Mesenchymal stem cell (in vitro differentiated cells and primary cell): ENCODE results near the gene NUP210.
"Not testable (repeated sequence)": the region's sequence is repeated elsewhere in the genome, so short reads cannot be mapped to it uniquely, and the experiment has no call there.

Experiments
- DNase-seq: peaks from one replicate; pipeline ENCODE4 v3.0.0-alpha.2; 2013
- H2AFZ ChIP-seq: one replicate; pipeline ENCODE4 v1.6.1; 2013; ENCODE audit warnings: low read depth, mild to moderate bottlenecking, control low read depth, inconsistent platforms, low read length, moderate library complexity
- H2AK5ac ChIP-seq: 2 replicates; pipeline ENCODE4 v1.6.1; 2013; ENCODE audit warnings: low read length, moderate library complexity, mild to moderate bottlenecking, inconsistent platforms; ENCODE audit not compliant: severe bottlenecking
- H2BK120ac ChIP-seq: one replicate; pipeline ENCODE4 v1.6.1; 2013; ENCODE audit warnings: low read depth, mild to moderate bottlenecking, inconsistent platforms, low read length, moderate library complexity
- H2BK12ac ChIP-seq, 2 experiments: one replicate each; pipeline ENCODE4 v1.6.1; 2013; ENCODE audit warnings: inconsistent platforms in 2 of 2, low read length in 2 of 2, mild to moderate bottlenecking in 2 of 2, moderate library complexity in 2 of 2, control low read depth in 1 of 2
- H2BK15ac ChIP-seq: one replicate; pipeline ENCODE4 v1.6.1; 2013; ENCODE audit warnings: mild to moderate bottlenecking, low read depth, inconsistent platforms; ENCODE audit not compliant: poor library complexity, severe bottlenecking
- H2BK5ac ChIP-seq: 2 replicates; pipeline ENCODE4 v1.6.1; 2013; ENCODE audit warnings: low read depth, mild to moderate bottlenecking, low read length, control low read depth, inconsistent platforms; ENCODE audit not compliant: poor library complexity, severe bottlenecking
- H3K14ac ChIP-seq, 2 experiments: one replicate each; pipeline ENCODE4 v1.6.1; 2013; ENCODE audit warnings: inconsistent platforms in 2 of 2, low read length in 2 of 2, control low read depth in 1 of 2, mild to moderate bottlenecking in 1 of 2, moderate library complexity in 1 of 2
- H3K18ac ChIP-seq, 2 experiments: one replicate each; pipeline ENCODE4 v1.6.1; 2013; ENCODE audit warnings: inconsistent platforms in 2 of 2, low read length in 2 of 2, control low read depth in 1 of 2, low read depth in 1 of 2, mild to moderate bottlenecking in 1 of 2
- H3K23ac ChIP-seq, 2 experiments: one replicate each; pipeline ENCODE4 v1.6.1; 2013; ENCODE audit warnings: inconsistent platforms in 2 of 2, low read length in 2 of 2, mild to moderate bottlenecking in 2 of 2, moderate library complexity in 2 of 2, control low read depth in 1 of 2
- H3K27ac ChIP-seq: 2 replicates; pipeline ENCODE4 v1.5.1; 2013; ENCODE audit warnings: mild to moderate bottlenecking, moderate library complexity, low read length, control low read depth, inconsistent platforms; ENCODE audit not compliant: poor library complexity, severe bottlenecking
- H3K27me3 ChIP-seq, 2 experiments: 2 replicates each; pipeline versions ENCODE4 v1.6.1 to v1.7.0; 2013; ENCODE audit warnings: low read length in 2 of 2, mild to moderate bottlenecking in 2 of 2, moderate library complexity in 2 of 2, control low read depth in 1 of 2, inconsistent platforms in 1 of 2; ENCODE audit not compliant: control insufficient read depth in 1 of 2, insufficient read depth in 1 of 2
- H3K36me3 ChIP-seq, 2 experiments: 2 replicates each; pipeline versions ENCODE4 v1.6.1 to v1.7.0; 2013; ENCODE audit warnings: low read length in 2 of 2, control low read depth in 1 of 2, inconsistent platforms in 1 of 2, low read depth in 1 of 2, mild to moderate bottlenecking in 1 of 2; ENCODE audit not compliant: insufficient read depth in 2 of 2, control insufficient read depth in 1 of 2
- H3K4ac ChIP-seq, 2 experiments: one replicate each; pipeline ENCODE4 v1.6.1; 2013; ENCODE audit warnings: inconsistent platforms in 2 of 2, low read length in 2 of 2, mild to moderate bottlenecking in 2 of 2, moderate library complexity in 2 of 2, control low read depth in 1 of 2, low read depth in 1 of 2
- H3K4me1 ChIP-seq: 2 replicates; pipeline ENCODE4 v1.6.1; 2013; ENCODE audit warnings: low read depth, low read length, control low read depth; ENCODE audit not compliant: control insufficient read depth, insufficient read depth
- H3K4me2 ChIP-seq: 2 replicates; pipeline ENCODE4 v1.6.1; 2013; ENCODE audit warnings: low read length, mild to moderate bottlenecking, inconsistent platforms; ENCODE audit not compliant: poor library complexity, severe bottlenecking
- H3K4me3 ChIP-seq, 2 experiments: 2 replicates each; pipeline versions ENCODE4 v1.5.1 to v1.7.0; 2013; ENCODE audit warnings: low read length in 2 of 2, mild to moderate bottlenecking in 2 of 2, control low read depth in 1 of 2, low read depth in 1 of 2; ENCODE audit not compliant: insufficient read depth in 1 of 2
- H3K79me1 ChIP-seq: replicated peaks from 2 replicates; pipeline ENCODE4 v1.6.1; 2013; ENCODE audit warnings: mild to moderate bottlenecking, control low read depth, low read length, inconsistent platforms; ENCODE audit not compliant: poor library complexity, severe bottlenecking
- H3K9ac ChIP-seq: 2 replicates; pipeline ENCODE4 v1.7.0; 2013; ENCODE audit warnings: mild to moderate bottlenecking, low read length, moderate library complexity
- H3K9me3 ChIP-seq: 2 replicates; pipeline ENCODE4 v1.7.0; 2013; ENCODE audit warnings: mild to moderate bottlenecking, low read length; ENCODE audit not compliant: control insufficient read depth
- H4K8ac ChIP-seq: one replicate; pipeline ENCODE4 v1.6.1; 2013; ENCODE audit warnings: inconsistent platforms, mild to moderate bottlenecking, low read length, moderate library complexity
- H4K91ac ChIP-seq: one replicate; pipeline ENCODE4 v1.6.1; 2013; ENCODE audit warnings: mild to moderate bottlenecking, low read length, inconsistent platforms
- WGBS: methylation state at CpG from one replicate; pipeline ENCODE4 v1.1.7; 2013; ENCODE audit warnings: mixed read lengths; 5-methylcytosine and 5-hydroxymethylcytosine counted together

NUP210 gene

GRCh38 chr3:13433912-13434311 lies 13.8 kb upstream of the NUP210 start:
- Histone ChIP-seq H2AK5ac (no peak overlapping the region), H2BK12ac (no peak overlapping the region), H3K79me1 (no peaks in the 10 kb centered on the region), H3K14ac (no peak overlapping the region), H3K9me3 (no peaks in the 10 kb centered on the region), H4K91ac (no peak overlapping the region), H3K4me2 (no peak overlapping the region), H2AFZ (no peak overlapping the region), H3K23ac (no peak overlapping the region), H2BK15ac (no peak overlapping the region), H3K18ac (no peak overlapping the region), H2BK120ac (no peak overlapping the region), H4K8ac (no peak overlapping the region), H3K9ac (no peak overlapping the region), H3K27me3 (peaks cover 0 to 20% of the 10 kb centered on the region in 2 experiments), H3K4me3 (no peak overlapping the region), H2BK5ac (no peak overlapping the region), H3K4me1 (no peaks in the 10 kb centered on the region), H3K4ac (no peak overlapping the region), H3K27ac (no peak overlapping the region), H3K36me3 (no peaks in the 10 kb centered on the region)
- 80% methylated on average over 5 of the region's 5 CpGs for WGBS
- DNase-seq = no peak

GRCh38 chr3:13432093-13432492 lies 12.0 kb upstream of the NUP210 start:
- H4K91ac ChIP-seq = no peak overlapping the region
- peaks cover 0 to 19% of the 10 kb centered on the region in 2 experiments for H3K27me3 ChIP-seq
- H2BK5ac ChIP-seq = no peak overlapping the region
- H2BK120ac ChIP-seq = no peak overlapping the region
- H3K79me1 ChIP-seq = no peaks in the 10 kb centered on the region
- no peak overlapping the region for H3K23ac ChIP-seq
- H3K36me3 ChIP-seq = no peaks in the 10 kb centered on the region
- H3K4me1 ChIP-seq = no peaks in the 10 kb centered on the region
- no peak overlapping the region for H3K4me3 ChIP-seq
- WGBS = 94% methylated on average over 1 of the region's 1 CpG
- no peak for DNase-seq
- H3K27ac ChIP-seq = no peak overlapping the region
- H2BK12ac ChIP-seq = no peak overlapping the region
- no peak overlapping the region for H4K8ac ChIP-seq
- H3K9ac ChIP-seq = no peak overlapping the region
- no peak overlapping the region for H3K14ac ChIP-seq
- H3K18ac ChIP-seq = no peak overlapping the region
- no peak overlapping the region for H2AFZ ChIP-seq
- H3K4ac ChIP-seq = no peak overlapping the region
- H2AK5ac ChIP-seq = no peak overlapping the region
- H2BK15ac ChIP-seq = no peak overlapping the region
- H3K4me2 ChIP-seq = no peak overlapping the region
- H3K9me3 ChIP-seq = no peaks in the 10 kb centered on the region

GRCh38 chr3:13430411-13430875 lies 10.3 kb upstream of the NUP210 start:
- H3K23ac ChIP-seq, H3K4ac ChIP-seq, H2BK12ac ChIP-seq, H3K4me2 ChIP-seq, H3K4me1 ChIP-seq, H4K8ac ChIP-seq, H3K18ac ChIP-seq, H3K27ac ChIP-seq, H3K4me3 ChIP-seq, H3K27me3 ChIP-seq, H3K79me1 ChIP-seq, H2AK5ac ChIP-seq, H2BK5ac ChIP-seq, H3K14ac ChIP-seq, H2BK15ac ChIP-seq, H4K91ac ChIP-seq, DNase-seq, H3K9me3 ChIP-seq, H3K9ac ChIP-seq, H3K36me3 ChIP-seq, H2BK120ac ChIP-seq, H2AFZ ChIP-seq: not testable (repeated sequence)
- 68% methylated on average over 2 of the region's 2 CpGs for WGBS

GRCh38 chr3:13429631-13430291 lies 9.6 kb upstream of the NUP210 start:
- H3K18ac ChIP-seq = no peak overlapping the region
- no peak overlapping the region for H4K8ac ChIP-seq
- H3K9me3 ChIP-seq = no peaks in the 10 kb centered on the region
- H2BK5ac ChIP-seq = no peak overlapping the region
- H3K14ac ChIP-seq = no peak overlapping the region
- no peak overlapping the region for H3K23ac ChIP-seq
- DNase-seq = no peak
- peaks cover 0 to 6% of the 10 kb centered on the region in 2 experiments for H3K27me3 ChIP-seq
- H3K9ac ChIP-seq = no peak overlapping the region
- H2AK5ac ChIP-seq = no peak overlapping the region
- no peak overlapping the region for H2BK15ac ChIP-seq
- H4K91ac ChIP-seq = no peak overlapping the region
- no peaks in the 10 kb centered on the region for H3K36me3 ChIP-seq
- no peak overlapping the region for H3K4ac ChIP-seq
- H2BK12ac ChIP-seq = no peak overlapping the region
- H3K79me1 ChIP-seq = no peaks in the 10 kb centered on the region
- no peak overlapping the region for H2BK120ac ChIP-seq
- H3K4me3 ChIP-seq = no peak overlapping the region
- H3K4me1 ChIP-seq = no peaks in the 10 kb centered on the region
- no peak overlapping the region for H3K4me2 ChIP-seq
- WGBS = 87% methylated on average over 8 of the region's 8 CpGs
- H3K27ac ChIP-seq = no peak overlapping the region
- no peak overlapping the region for H2AFZ ChIP-seq
